ENCODE measurements around the gene MYOF. TPM values are rescaled to one million over a fixed set of nuclear protein-coding genes. Genes with fewer than 3 reads are reported as not detected.

The MYOF gene
- total and polyA plus RNA-seq, 2 donors from 2014 or later = 11.5 to 134 TPM

DNA sequence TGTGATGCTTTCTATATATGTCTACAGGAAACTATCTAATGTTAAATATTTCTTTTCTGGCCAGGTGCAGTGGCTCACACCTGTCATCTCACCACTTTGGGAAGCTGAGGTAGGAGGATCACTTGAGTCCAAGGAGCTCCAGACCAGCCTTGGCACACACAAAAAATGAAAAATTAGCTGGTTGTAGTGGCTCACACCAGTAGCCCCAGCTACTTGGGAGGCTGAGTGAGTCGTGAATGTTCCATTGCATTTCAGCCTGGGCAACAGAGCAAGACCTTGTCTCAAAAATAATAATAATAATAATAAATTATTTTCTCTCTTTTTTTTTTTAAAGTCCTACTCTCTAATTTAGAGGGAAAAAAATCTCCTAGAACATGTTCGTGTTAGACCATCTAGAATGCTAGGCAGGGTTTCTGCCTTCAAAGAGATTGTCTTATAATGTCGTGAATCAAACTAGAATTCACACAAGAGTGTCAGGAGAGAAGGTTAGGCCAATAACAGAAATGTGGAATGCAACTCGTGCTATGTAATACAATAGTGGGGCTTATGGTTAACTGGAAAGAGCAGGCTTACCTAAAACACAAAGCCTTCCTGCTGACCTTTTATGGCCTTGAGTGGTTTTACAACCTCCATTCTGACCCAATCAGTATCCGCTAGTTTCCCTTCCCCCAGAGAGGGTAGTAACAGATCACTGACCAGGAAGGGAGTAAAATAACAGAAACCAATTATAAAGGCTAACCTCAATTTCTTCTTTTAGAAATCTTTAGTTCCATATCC, 46.3 kb downstream of the MYOF start:
- Histone ChIP-seq H3K9ac (ENCODE audit: low read length in 3 of 3) (peak overlapping the region in 2 of 3 donors; percentile 12 to 85), H3K27ac (ENCODE audit: low read depth in 2 of 2, low read length in 2 of 2) (peak overlapping the region; percentile 96 to 99), H3K9me3 (ENCODE audit: control insufficient read depth in 2 of 3, insufficient read depth in 1 of 3, low read length in 3 of 3) (no peaks in the 10 kb centered on the region), H3K4me1 (ENCODE audit: control insufficient read depth in 2 of 3, insufficient read depth in 2 of 3, low read depth in 1 of 3, low read length in 3 of 3) (peaks cover 20 to 38% (median 21%) of the 10 kb centered on the region in 3 donors), H3K4me3 (ENCODE audit: low read length in 3 of 3) (no peak overlapping the region), H3K27me3 (ENCODE audit: control insufficient read depth, insufficient read depth, low read length) (no peaks in the 10 kb centered on the region), H3K36me3 (ENCODE audit: control insufficient read depth in 2 of 3, insufficient read depth in 3 of 3, low read length in 3 of 3) (no peaks in the 10 kb centered on the region)
- DNase-seq (peak in 3 of 5 donors; percentile 31 to 85 (median 81)), FAIRE-seq (no peak)
- TF ChIP-seq, protein P1, sequence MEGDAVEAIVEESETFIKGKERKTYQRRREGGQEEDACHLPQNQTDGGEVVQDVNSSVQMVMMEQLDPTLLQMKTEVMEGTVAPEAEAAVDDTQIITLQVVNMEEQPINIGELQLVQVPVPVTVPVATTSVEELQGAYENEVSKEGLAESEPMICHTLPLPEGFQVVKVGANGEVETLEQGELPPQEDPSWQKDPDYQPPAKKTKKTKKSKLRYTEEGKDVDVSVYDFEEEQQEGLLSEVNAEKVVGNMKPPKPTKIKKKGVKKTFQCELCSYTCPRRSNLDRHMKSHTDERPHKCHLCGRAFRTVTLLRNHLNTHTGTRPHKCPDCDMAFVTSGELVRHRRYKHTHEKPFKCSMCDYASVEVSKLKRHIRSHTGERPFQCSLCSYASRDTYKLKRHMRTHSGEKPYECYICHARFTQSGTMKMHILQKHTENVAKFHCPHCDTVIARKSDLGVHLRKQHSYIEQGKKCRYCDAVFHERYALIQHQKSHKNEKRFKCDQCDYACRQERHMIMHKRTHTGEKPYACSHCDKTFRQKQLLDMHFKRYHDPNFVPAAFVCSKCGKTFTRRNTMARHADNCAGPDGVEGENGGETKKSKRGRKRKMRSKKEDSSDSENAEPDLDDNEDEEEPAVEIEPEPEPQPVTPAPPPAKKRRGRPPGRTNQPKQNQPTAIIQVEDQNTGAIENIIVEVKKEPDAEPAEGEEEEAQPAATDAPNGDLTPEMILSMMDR (IDR thresholded peaks at IDR 0.05; ENCODE audit: borderline replicate concordance, extremely low read depth, insufficient read depth) = no peak
- intact Hi-C loops (cut with DNase I) = no loop called here

GRCh38 chr10:93434991-93435491, 47.1 kb downstream of the MYOF start:
- H3K9ac ChIP-seq (ENCODE audit: low read length in 3 of 3) = peak overlapping the region in 1 of 3 donors; percentile 53
- TF ChIP-seq, protein P1 (IDR thresholded peaks at IDR 0.05; ENCODE audit: borderline replicate concordance, extremely low read depth, insufficient read depth) = no peak
- H3K27ac ChIP-seq (ENCODE audit: low read depth in 2 of 2, low read length in 2 of 2) = peak overlapping the region; percentile 96 to 99
- H3K27me3 ChIP-seq (ENCODE audit: control insufficient read depth, insufficient read depth, low read length) = no peaks in the 10 kb centered on the region
- no peaks in the 10 kb centered on the region for H3K9me3 ChIP-seq (ENCODE audit: control insufficient read depth in 2 of 3, insufficient read depth in 1 of 3, low read length in 3 of 3)
- FAIRE-seq (no peak), DNase-seq (no peak)
- H3K4me1 ChIP-seq (ENCODE audit: control insufficient read depth in 2 of 3, insufficient read depth in 2 of 3, low read depth in 1 of 3, low read length in 3 of 3) = peaks cover 20 to 34% (median 21%) of the 10 kb centered on the region in 3 donors
- intact Hi-C loops (cut with DNase I) = no loop called here
- H3K36me3 ChIP-seq (ENCODE audit: control insufficient read depth in 2 of 3, insufficient read depth in 3 of 3, low read length in 3 of 3) = no peaks in the 10 kb centered on the region
- no peak overlapping the region for H3K4me3 ChIP-seq (ENCODE audit: low read length in 3 of 3)

- intact Hi-C loops (cut with DNase I) = no loop called here
- Histone ChIP-seq H3K4me3 (ENCODE audit: low read length in 3 of 3) (no peak overlapping the region), H3K9ac (ENCODE audit: low read length in 3 of 3) (no peak overlapping the region), H3K4me1 (ENCODE audit: control insufficient read depth in 2 of 3, insufficient read depth in 2 of 3, low read depth in 1 of 3, low read length in 3 of 3) (peaks cover 2 to 16% (median 7%) of the 10 kb centered on the region in 3 donors), H3K27ac (ENCODE audit: low read depth in 2 of 2, low read length in 2 of 2) (no peak overlapping the region), H3K27me3 (ENCODE audit: control insufficient read depth, insufficient read depth, low read length) (no peaks in the 10 kb centered on the region), H3K36me3 (ENCODE audit: control insufficient read depth in 2 of 3, insufficient read depth in 3 of 3, low read length in 3 of 3) (no peaks in the 10 kb centered on the region), H3K9me3 (ENCODE audit: control insufficient read depth in 2 of 3, insufficient read depth in 1 of 3, low read length in 3 of 3) (no peaks in the 10 kb centered on the region)
- TF ChIP-seq, protein P1 (IDR thresholded peaks at IDR 0.05; ENCODE audit: borderline replicate concordance, extremely low read depth, insufficient read depth) = no peak
- DNase-seq (no peak), FAIRE-seq (no peak)
Observed at GRCh38 chr10:93431361-93431760, 50.8 kb downstream of the MYOF start.

Measured in kidney (tissue), 14 donors.